HL-60 (cell line): ENCODE measurements around the gene CBFA2T2.

Experiments
- CTCF ChIP-seq: IDR thresholded peaks from one replicate; pipeline ENCODE4 v1.5.1; 2011; ENCODE audit warnings: low read length, control low read depth, inconsistent platforms; ENCODE audit not compliant: insufficient read depth
- GABPA ChIP-seq: IDR thresholded peaks from 2 replicates; pipeline ENCODE4 v1.6.1; 2012; ENCODE audit warnings: low read depth
- POLR2AphosphoS5 ChIP-seq: IDR thresholded peaks from 2 replicates; pipeline ENCODE4 v1.6.1; 2012; ENCODE audit warnings: low read depth
- REST ChIP-seq: IDR thresholded peaks from 2 replicates; pipeline ENCODE4 v1.6.1; 2012; ENCODE audit warnings: low read depth; ENCODE audit not compliant: insufficient replicate concordance
- SPI1 ChIP-seq: IDR thresholded peaks from 2 replicates; pipeline ENCODE4 v1.6.1; 2012; ENCODE audit warnings: low read depth, mild to moderate bottlenecking, borderline replicate concordance

GRCh38 chr20:33630507-33630906 lies 140.6 kb downstream of the CBFA2T2 start:
- TF ChIP-seq CTCF (no peak), POLR2AphosphoS5 (no peak), REST (no peak), GABPA (no peak), SPI1 (no peak)
